Measurements from ENCODE around the gene P2RY6.

Gene P2RY6

DNA sequence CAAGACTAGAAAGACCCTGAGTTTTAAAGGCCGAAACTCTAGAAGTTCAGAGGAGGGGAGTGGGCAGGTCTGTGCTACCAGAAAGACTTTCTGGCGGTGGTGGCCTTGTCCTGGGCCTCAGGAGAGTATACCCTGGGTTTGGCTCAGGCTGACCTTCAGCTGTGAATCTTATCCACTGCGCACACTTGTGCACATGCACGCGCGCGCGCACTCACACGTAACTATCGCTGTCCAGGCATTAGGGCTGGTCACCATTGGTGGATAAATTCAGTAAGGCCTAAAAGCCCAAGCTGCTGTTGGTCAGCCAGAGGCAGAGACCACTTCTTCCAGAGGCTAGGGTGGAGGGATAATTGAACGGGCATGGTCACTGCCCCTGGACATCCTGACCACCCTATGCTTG is 61.0 kb downstream of the P2RY6 start:
- Histone ChIP-seq H3K4me3 (ENCODE audit: low read length) (no peak overlapping the region), H3K27me3 (ENCODE audit: control insufficient read depth, insufficient read depth, low read length) (no peaks in the 10 kb centered on the region), H3K36me3 (ENCODE audit: control insufficient read depth, insufficient read depth, low read length) (no peaks in the 10 kb centered on the region), H3K9me3 (ENCODE audit: control insufficient read depth, low read length) (no peaks in the 10 kb centered on the region), H3K9ac (ENCODE audit: low read length) (no peak overlapping the region), H3K4me1 (ENCODE audit: control insufficient read depth, insufficient read depth, low read length) (peaks cover 19% of the 10 kb centered on the region)

DNA sequence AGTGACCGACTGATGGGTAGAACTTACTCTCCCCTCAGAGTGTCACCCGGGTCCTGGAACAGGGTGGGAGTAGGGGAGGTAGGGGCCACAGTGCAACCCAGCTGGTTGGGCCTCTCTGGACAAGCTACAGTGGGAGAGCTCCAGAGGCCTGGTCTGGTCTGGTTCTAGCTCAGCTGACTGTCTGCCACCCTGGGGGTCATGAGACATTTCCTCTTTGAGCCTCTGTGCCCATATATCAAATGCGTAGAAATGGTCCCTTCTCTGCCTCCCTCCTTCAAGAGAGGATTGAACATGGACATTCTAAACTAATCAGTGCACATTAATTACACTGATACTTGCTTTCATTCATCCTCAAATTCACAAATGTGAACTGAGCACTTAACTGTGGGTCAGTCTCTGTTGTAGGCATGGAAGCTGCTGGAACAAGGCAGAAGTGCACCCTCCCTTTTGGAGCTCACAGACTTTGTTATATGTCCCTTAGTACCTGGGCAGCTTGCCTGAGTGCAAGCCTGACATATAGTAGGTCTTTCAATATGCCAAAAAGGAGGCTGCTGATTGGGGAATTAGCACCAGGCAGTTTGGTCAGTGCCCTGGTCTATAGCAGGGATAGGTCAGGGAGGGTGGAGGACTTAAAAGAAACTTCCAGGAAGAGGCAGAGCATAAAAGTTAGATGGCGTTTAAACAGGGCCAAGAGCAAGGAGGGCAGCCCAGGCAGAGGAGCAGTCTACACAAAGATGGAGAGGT is 61.7 kb downstream of the P2RY6 start:
- Histone ChIP-seq H3K9ac (ENCODE audit: low read length) (no peak overlapping the region), H3K4me3 (ENCODE audit: low read length) (no peak overlapping the region), H3K36me3 (ENCODE audit: control insufficient read depth, insufficient read depth, low read length) (no peaks in the 10 kb centered on the region), H3K4me1 (ENCODE audit: control insufficient read depth, insufficient read depth, low read length) (peaks cover 19% of the 10 kb centered on the region), H3K9me3 (ENCODE audit: control insufficient read depth, low read length) (no peaks in the 10 kb centered on the region), H3K27me3 (ENCODE audit: control insufficient read depth, insufficient read depth, low read length) (no peaks in the 10 kb centered on the region)

- peaks cover 19% of the 10 kb centered on the region for H3K4me1 ChIP-seq (ENCODE audit: control insufficient read depth, insufficient read depth, low read length)
- H3K36me3 ChIP-seq (ENCODE audit: control insufficient read depth, insufficient read depth, low read length), result no peaks in the 10 kb centered on the region
- no peaks in the 10 kb centered on the region for H3K9me3 ChIP-seq (ENCODE audit: control insufficient read depth, low read length)
- H3K9ac ChIP-seq (ENCODE audit: low read length), result no peak overlapping the region
- no peaks in the 10 kb centered on the region for H3K27me3 ChIP-seq (ENCODE audit: control insufficient read depth, insufficient read depth, low read length)
- no peak overlapping the region for H3K4me3 ChIP-seq (ENCODE audit: low read length)
Measured at GRCh38 chr11:73334384-73335203, 62.5 kb downstream of the P2RY6 start.

DNA sequence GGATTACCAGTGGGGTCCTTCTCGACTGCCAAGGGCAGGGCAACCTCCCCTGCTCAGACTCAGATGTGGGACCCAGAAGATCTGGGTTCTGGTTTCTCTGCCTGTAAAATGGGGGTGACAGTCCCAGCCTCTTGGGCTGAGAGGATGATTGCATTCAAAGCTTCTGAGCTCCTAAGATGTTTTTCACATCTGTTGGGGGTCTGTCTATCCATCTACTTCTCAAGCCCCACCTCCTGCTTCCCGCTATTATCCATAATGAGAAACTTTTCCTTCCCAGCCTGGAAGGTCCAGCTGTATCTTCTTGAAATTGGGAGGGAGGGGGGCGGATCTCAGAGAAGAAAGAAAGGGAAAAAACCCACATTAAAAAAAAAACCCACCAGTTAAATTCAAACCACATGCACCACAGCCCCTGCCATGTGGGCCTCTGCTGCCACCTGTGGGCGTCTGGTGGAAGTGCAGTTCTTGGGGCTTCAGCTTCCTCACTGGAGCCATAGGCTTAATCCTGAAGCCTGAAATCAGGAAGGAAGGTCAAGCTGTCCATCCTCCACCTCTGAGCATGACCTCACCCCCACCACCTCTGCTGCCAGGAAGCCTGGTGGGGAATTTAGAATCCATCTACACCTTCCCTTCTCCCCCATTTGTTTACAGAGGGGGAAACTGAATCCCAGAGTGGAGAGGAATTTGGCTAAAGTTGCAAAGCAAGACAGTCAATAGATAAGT is 63.2 kb downstream of the P2RY6 start:
- H3K36me3 ChIP-seq (ENCODE audit: control insufficient read depth, insufficient read depth, low read length), result no peaks in the 10 kb centered on the region

DNA sequence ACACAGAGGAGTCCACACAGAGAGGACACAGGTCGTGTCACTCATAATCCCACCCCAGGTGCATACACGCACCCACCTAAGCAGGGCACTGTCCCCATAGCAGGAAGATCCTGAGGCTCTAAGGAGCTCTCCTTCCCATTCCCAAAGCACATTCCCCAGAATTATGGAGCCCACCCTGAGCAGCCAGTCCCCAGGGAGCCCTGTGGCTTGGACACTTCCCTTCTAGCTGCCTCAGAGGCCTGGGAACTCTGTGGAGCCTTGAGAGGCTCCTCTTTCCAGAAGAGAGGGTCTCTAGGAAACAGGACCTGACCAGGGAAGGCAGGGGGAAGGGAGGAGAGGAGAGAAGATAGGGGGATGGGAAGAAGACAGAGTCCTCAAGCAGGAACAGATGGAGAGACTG is 65.7 kb downstream of the P2RY6 start:
- no peak overlapping the region for H3K9ac ChIP-seq (ENCODE audit: low read length)
- peaks cover 19% of the 10 kb centered on the region for H3K4me1 ChIP-seq (ENCODE audit: control insufficient read depth, insufficient read depth, low read length)
- H3K36me3 ChIP-seq (ENCODE audit: control insufficient read depth, insufficient read depth, low read length), result no peaks in the 10 kb centered on the region
- H3K9me3 ChIP-seq (ENCODE audit: control insufficient read depth, low read length), result no peaks in the 10 kb centered on the region
- H3K4me3 ChIP-seq (ENCODE audit: low read length), result no peak overlapping the region
- H3K27me3 ChIP-seq (ENCODE audit: control insufficient read depth, insufficient read depth, low read length), result peaks cover 8% of the 10 kb centered on the region

More for the DNA sequence above, 63.2 kb downstream of the P2RY6 start:
- Histone ChIP-seq H3K4me3 (ENCODE audit: low read length) (no peak overlapping the region), H3K9me3 (ENCODE audit: control insufficient read depth, low read length) (no peaks in the 10 kb centered on the region), H3K27me3 (ENCODE audit: control insufficient read depth, insufficient read depth, low read length) (no peaks in the 10 kb centered on the region), H3K4me1 (ENCODE audit: control insufficient read depth, insufficient read depth, low read length) (peaks cover 19% of the 10 kb centered on the region), H3K9ac (ENCODE audit: low read length) (no peak overlapping the region)

GRCh38 chr11:73338279-73338678 is 66.1 kb downstream of the P2RY6 start:
- Histone ChIP-seq H3K4me1 (ENCODE audit: control insufficient read depth, insufficient read depth, low read length) (peaks cover 19% of the 10 kb centered on the region), H3K9ac (ENCODE audit: low read length) (no peak overlapping the region), H3K36me3 (ENCODE audit: control insufficient read depth, insufficient read depth, low read length) (no peaks in the 10 kb centered on the region)

DNA sequence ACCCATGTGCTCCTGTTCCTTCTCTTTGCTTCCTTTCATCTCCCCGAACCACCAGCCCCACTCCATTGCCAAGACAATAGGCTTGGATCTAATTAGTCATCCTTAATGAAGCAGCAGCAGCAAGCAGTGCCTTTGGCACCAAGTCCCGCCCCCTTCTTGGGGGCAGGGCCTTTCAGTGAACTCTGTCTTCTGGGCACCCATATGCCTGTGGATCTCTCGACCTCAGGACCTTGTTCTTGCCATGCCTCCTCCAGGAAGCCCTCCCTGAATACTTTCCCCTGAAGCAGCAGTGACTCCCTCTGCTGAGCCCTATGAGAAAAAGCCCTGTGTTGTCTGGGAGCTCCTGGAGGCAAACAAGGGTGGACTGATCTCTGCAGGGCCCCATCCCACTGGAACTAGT is 68.0 kb downstream of the P2RY6 start:
- Histone ChIP-seq H3K36me3 (ENCODE audit: control insufficient read depth, insufficient read depth, low read length) (no peaks in the 10 kb centered on the region), H3K9ac (ENCODE audit: low read length) (no peak overlapping the region), H3K9me3 (ENCODE audit: control insufficient read depth, low read length) (no peaks in the 10 kb centered on the region), H3K27me3 (ENCODE audit: control insufficient read depth, insufficient read depth, low read length) (peaks cover 8% of the 10 kb centered on the region), H3K4me3 (ENCODE audit: low read length) (no peak overlapping the region), H3K4me1 (ENCODE audit: control insufficient read depth, insufficient read depth, low read length) (peaks cover 3% of the 10 kb centered on the region)

More at GRCh38 chr11:73338279-73338678, 66.1 kb downstream of the P2RY6 start:
- Histone ChIP-seq H3K4me3 (ENCODE audit: low read length) (no peak overlapping the region), H3K27me3 (ENCODE audit: control insufficient read depth, insufficient read depth, low read length) (peaks cover 8% of the 10 kb centered on the region), H3K9me3 (ENCODE audit: control insufficient read depth, low read length) (no peaks in the 10 kb centered on the region)

GRCh38 chr11:73342633-73343032 is 70.5 kb downstream of the P2RY6 start:
- Histone ChIP-seq H3K9me3 (ENCODE audit: control insufficient read depth, low read length) (no peaks in the 10 kb centered on the region), H3K36me3 (ENCODE audit: control insufficient read depth, insufficient read depth, low read length) (no peaks in the 10 kb centered on the region), H3K4me3 (ENCODE audit: low read length) (no peak overlapping the region), H3K27me3 (ENCODE audit: control insufficient read depth, insufficient read depth, low read length) (peaks cover 8% of the 10 kb centered on the region), H3K9ac (ENCODE audit: low read length) (no peak overlapping the region), H3K4me1 (ENCODE audit: control insufficient read depth, insufficient read depth, low read length) (no peaks in the 10 kb centered on the region)

DNA sequence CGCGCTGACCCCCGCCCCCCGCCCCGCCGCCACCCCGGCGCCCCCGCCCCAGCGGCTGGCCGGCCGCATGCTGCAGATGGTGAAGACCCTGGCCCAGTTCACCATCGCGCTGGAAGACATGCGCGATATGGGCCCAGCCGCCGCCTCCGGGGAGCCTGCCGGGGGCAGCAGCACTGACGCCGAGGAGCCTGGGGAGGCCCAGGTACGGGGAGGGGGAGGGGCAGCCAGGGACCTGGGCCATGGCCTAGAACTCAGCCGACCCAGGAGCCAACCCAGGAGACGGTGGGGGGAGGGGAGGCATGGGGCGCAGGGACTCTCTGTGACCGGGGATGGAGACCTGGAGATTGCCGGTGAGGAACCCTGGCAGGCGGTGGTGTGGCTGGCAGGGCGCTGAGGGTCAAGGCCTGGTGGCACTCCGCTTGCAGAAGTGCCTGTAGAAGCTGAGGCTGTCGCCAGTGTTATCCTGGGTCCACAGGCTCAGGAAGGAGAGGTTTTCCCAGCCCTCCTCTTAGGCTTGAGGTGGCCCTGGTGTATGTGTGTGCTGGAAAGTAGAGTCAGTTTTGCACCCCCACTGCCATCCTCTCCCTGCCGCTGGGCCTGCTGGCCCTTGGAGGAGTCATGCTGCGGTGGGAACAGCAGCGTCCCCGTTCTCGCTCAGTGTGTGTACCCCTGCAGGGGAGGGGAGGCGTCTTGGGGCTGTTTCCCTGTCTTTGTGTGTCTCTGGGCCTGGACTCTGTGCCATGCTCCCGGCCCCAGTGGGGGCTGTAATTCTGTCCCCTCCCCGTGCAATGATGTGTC is 71.1 kb downstream of the P2RY6 start:
- no peak overlapping the region for H3K4me3 ChIP-seq (ENCODE audit: low read length)
- H3K9me3 ChIP-seq (ENCODE audit: control insufficient read depth, low read length), result no peaks in the 10 kb centered on the region
- H3K27me3 ChIP-seq (ENCODE audit: control insufficient read depth, insufficient read depth, low read length), result peaks cover 8% of the 10 kb centered on the region
- no peaks in the 10 kb centered on the region for H3K36me3 ChIP-seq (ENCODE audit: control insufficient read depth, insufficient read depth, low read length)
- H3K9ac ChIP-seq (ENCODE audit: low read length), result no peak overlapping the region
- H3K4me1 ChIP-seq (ENCODE audit: control insufficient read depth, insufficient read depth, low read length), result no peaks in the 10 kb centered on the region

DNA sequence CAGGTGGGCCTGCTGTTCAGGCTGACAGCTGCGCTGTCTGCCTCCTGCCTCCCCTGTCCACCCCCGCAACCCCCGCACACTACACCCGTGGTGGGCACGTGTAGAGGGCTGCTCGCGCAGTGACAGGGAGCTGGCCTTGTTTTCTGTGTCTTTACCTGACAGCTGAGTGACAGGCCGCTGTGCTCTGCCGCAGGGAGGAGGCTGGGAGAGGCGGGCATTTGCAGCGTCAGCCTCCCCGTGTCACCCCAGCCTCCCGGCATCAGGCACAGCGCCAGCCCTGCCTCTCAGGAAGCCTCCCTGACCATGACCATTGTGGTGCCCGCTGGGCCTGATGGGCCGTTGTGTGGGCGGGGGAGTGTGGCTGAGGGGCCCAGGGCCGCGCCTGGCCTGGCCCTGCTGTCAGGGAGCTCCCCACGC is 72.1 kb downstream of the P2RY6 start:
- no peak overlapping the region for H3K9ac ChIP-seq (ENCODE audit: low read length)
- no peak overlapping the region for H3K4me3 ChIP-seq (ENCODE audit: low read length)
- peaks cover 8% of the 10 kb centered on the region for H3K27me3 ChIP-seq (ENCODE audit: control insufficient read depth, insufficient read depth, low read length)
- no peaks in the 10 kb centered on the region for H3K9me3 ChIP-seq (ENCODE audit: control insufficient read depth, low read length)
- no peaks in the 10 kb centered on the region for H3K36me3 ChIP-seq (ENCODE audit: control insufficient read depth, insufficient read depth, low read length)
- H3K4me1 ChIP-seq (ENCODE audit: control insufficient read depth, insufficient read depth, low read length), result no peaks in the 10 kb centered on the region

GRCh38 chr11:73345481-73346160 is 73.5 kb downstream of the P2RY6 start:
- no peak overlapping the region for H3K4me3 ChIP-seq (ENCODE audit: low read length)
- no peak overlapping the region for H3K9ac ChIP-seq (ENCODE audit: low read length)
- peaks cover 8% of the 10 kb centered on the region for H3K27me3 ChIP-seq (ENCODE audit: control insufficient read depth, insufficient read depth, low read length)

More at GRCh38 chr11:73345481-73346160, 73.5 kb downstream of the P2RY6 start:
- no peaks in the 10 kb centered on the region for H3K36me3 ChIP-seq (ENCODE audit: control insufficient read depth, insufficient read depth, low read length)
- no peaks in the 10 kb centered on the region for H3K4me1 ChIP-seq (ENCODE audit: control insufficient read depth, insufficient read depth, low read length)
- no peaks in the 10 kb centered on the region for H3K9me3 ChIP-seq (ENCODE audit: control insufficient read depth, low read length)

Measured in mucosa of stomach (tissue), 1 donor.